KG1 (cell line): ENCODE results near the gene PLCG1.

Experiments used
- DNase-seq: peaks from one replicate; lab custom pipeline; 2025; lab: John Stamatoyannopoulos, UW

Gene PLCG1

DNA sequence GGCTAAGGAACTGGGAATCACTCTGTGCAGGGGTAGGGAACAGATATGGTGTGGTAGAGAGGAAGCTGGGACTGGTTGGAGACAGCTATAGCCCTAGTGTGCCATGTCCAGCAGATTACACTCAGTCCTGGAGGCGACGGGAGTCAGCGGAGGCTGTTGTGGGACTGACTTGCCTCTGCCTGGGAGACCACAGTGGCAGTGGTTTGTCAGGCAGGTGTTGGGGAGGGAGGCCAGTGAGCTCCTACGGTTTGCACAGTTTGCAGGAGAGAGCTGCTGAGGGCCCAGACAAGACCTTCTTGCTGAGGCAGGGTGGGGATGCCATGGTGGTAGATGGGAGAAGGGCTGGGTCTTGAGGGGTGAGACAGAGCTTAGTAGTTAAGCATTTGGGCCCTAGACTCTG lies 4.9 kb downstream of the PLCG1 start:
- no peak for DNase-seq

DNA sequence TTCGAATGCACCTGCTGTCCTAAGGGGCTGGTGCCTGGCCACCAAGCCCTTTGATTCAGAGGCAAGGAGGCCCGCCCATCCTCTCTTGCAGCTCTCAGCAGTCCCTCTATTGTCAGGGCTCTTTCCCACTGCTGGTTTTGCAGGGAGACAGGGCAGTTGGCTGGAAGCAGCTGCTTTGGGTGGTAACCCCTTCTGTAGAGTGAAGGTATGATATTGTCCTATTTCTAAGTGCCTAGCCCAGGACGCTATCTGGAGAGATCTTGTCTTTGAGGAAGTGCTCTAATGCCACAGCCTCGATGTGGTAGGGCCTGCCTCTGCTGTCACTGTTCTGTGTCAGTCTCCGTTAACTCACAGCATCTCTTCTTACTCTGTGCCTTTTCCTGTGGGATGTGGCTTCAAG lies 5.6 kb downstream of the PLCG1 start:
- peak; percentile 41 for DNase-seq

DNA sequence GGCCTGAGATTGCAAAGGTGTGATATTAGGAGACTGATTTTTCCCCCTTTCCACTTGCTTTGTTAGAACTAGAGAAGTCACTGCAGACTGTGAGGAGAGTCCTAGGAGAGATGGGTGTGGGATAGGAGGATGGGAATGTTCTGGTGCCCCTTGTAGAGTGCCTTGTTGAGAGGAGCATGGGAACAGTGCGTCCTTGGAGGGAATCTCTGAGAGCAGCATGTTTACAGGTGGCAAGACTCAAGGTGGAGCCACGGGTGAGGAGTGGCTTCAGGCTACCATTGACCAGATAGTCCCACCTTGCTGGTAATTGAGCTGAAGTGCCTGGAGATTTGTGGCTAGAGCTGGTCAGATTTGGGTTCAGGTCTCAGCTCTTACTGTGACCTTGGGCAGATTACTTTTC lies 6.0 kb downstream of the PLCG1 start:
- DNase-seq: no peak

DNA sequence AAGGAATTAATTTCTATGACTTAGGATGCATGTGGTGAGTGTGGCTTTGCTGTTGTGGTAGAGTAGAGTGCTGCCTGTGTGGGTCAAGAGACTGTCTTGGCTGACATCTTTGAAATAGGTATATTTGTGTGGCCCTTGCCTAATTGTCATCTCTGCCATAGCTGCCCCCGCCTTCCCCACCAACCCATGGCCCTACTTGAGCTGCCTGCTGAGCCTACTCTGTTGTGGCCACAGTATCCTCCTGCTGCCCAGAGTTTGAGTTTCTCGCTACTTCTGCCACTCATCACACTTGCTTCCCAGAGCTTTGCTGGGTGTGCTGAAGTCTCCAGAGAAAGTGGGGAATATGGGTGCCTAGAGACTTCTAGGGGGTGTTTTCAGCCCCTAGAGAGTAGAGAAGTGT lies 8.0 kb downstream of the PLCG1 start:
- no peak for DNase-seq

DNA sequence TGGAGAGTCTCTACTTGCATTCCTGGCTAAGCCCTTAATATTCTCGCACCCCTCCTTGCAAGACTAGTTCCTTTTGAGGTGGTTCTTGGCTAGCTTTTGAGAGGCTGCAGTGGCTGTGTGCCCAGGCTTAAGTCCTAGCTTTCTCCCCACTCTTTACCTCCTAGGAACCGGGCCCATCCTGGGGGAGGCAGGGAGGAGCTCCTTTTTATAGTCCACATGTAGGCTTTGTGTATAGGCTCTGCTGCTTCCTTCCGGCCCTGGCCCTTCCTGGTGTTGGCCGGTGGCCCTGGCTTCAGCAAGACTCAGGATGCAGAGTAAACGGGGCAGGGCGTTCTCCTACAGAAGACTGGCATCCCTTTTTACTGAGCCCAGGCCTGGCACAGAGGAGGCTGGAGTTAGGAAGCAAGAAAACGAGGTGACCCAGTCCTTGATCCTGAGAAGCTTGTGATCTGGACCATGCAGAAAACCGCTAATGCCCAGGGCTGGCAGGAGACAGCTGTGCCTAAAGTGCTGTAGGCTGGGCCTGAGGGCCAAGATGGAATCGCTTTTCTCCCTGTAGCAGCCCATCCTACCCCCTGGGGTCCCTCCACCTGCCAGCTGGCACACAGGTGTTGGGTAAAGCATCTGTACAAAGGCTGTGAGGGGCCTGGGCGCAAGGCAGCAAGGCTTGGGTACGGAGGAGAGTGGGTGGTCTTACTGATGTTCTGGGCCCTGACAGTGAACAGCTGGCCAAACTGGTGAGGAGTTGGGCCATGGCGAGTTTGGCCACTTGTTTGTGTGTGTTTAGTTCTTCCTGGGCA lies 8.7 kb downstream of the PLCG1 start:
- DNase-seq: no peak

DNA sequence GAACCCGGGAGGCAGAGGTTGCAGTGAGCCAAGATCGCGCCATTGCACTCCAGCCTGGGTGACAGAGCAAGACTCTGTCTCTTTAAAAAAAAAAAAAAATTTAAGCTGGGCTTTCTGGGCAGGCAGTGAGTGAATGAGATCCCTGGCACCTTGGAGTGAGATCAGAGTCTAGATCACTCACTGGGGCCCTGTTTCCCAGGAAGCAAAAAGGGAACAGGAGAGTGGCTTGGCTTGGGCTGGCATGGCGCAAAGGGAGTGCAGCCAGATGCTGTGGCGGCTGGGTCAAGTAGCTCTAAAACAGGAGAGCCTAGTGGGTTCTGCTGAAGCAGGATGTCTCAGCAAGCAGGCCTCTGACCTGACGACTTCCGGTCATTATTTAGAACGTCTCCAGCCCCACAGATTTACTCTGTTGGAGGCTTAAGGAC lies 10.4 kb downstream of the PLCG1 start:
- DNase-seq: no peak

DNA sequence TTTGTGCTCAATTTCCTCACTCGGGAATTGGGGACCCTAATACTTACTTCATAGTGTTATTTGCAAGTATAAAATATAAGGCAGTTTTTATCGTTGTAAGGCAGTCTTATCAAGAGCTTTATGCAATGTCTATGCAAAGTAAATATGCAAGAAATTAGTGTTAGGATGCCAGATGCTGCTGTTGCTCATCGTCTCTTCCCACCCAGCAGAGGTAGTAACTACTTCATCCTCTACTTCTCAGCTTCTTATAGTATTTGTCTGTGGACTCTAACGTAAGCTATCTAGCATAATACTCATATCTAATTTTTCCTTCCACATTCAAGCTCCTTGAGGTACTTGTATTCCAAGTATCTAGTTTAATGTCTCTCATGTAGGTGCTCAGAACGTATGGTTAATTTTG lies 11.6 kb downstream of the PLCG1 start:
- DNase-seq: no peak

DNA sequence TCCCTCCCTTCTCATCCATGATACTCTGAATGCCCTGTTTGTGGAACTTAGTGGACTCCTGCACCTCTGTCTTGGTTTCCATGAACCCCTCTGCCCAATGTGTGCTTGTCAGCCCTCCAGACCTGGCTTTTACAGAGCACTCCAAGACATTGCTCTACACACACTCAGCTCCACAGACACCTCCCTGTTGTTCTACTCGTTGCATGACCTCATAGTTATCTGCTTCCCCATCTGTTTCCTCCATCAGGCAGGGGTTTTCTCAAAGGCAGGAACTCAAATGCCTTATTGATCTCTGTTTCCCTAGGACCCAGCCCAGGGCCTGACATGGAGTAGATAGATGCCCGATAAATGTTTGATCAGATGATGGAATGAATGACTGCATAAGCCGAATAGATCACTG lies 13.3 kb downstream of the PLCG1 start:
- peak; percentile 32 for DNase-seq

DNA sequence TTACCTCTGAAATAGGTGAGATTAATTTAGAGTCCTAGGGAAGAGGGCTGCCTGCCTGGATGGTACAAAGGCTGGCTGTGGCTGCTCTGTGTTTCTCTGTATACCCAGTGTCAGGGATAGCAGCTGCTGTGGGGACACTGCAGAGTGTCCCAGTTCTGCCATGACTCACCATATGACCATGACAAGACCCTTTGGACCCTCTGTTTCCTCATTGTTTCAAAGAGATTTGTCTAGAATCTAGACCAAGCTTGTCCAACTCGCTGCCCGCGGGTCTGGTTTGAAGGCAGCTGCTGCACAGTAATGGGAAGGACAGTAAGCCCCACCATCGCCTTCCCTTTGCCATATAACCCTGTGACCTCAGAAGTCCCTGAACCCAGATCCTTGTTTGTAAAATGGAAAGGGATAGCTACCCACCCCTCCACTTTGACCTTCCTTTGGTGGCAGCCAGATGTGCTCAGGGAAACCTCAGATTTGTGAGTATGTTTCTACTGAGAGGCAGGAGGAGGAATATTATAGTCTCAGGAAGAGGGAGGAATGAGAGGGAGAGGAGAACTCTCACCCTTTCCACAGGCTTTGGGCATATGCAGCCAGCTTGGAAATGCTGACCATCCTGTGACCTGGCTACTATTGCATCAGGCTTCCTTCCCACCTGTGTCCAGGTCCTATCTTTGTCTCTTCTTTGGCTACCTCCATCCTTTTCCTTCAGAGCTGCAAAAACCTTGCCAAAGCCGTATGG lies 14.0 kb downstream of the PLCG1 start:
- no peak for DNase-seq

DNA sequence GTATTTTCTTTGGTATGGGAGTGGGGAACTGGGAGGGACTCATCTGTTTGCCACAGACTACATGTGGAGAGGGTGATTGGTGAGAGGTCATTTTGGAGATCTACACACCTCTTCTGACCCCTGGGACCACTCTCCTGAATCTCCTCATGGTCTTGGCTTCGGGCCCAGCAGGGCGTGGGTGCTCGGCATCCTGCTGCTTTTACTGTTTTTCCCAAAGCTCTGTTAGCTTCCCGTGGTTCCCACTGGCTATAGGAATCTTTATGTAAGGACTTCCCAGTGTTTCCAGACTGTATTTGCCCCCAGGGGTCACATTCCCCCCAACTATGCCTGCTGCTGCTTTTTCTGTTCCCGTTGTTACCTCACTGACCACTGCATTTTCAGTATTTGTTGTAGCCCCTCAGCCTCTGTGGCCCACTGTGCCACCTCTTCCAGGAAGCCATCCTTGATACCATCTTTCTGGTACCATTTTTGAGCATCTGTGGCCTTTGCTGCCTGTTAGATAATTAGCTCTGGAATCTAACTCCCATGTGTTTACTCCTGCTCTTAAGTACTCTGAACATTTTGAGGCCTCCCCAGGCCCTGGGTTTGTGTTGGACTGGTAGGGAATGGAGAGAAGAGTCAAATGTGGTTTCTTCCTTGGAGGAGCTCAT lies 14.9 kb downstream of the PLCG1 start:
- no peak for DNase-seq

DNA sequence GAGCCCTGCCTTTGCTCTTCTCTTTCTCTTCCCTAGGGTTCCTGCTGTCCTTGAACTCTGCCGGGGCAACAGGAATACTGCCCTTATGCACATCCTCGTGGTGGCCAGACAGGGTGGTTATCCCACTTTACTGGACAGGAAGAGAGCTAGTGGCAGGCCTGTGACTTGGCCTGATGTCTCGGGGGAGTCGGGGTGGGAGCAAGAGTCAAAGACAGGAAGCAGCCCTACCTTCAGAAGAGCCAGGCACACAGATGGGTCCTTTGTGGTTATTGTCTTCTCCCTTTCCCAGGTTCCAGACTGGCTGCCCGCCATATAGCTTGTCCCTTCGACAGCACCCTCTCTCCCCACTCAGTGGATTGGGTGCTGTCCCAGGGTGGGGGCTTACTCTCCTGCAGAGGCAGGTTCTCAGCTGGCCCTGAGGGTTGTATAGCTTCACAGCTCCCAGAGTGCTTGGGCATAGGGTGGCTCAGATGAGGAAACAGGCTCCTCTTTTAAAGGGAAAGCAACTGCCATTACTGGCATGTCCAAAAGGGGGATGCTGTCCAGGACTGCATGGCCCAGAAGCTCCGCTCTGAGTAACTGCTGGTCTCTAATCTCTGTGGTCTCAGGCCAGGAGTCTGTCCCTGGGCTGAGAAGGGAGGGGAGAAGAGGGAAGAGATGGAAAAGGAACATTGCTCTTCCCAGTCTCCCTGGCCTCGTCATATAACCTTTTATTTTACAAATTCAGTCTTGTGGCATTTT lies 17.3 kb downstream of the PLCG1 start:
- DNase-seq: no peak

DNA sequence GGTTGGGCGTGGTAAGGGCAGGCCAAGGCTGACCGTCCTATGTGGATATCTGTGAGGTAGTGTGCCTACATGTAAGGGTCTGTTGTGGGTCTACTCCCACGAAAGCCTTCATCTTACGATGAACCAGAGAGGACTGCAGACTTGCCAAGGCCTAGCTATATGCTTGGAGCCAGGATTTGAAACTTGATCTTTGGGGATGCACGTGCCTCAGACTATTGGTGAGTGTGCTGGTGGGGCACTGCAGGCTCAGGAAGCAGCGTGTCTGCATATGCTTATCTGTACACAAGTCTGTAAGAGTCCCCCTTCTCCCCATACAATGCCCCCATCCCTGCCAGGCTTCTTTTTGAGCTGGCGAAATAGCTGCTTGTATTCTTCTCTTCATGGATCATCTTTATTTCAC lies 17.9 kb downstream of the PLCG1 start:
- DNase-seq: no peak

DNA sequence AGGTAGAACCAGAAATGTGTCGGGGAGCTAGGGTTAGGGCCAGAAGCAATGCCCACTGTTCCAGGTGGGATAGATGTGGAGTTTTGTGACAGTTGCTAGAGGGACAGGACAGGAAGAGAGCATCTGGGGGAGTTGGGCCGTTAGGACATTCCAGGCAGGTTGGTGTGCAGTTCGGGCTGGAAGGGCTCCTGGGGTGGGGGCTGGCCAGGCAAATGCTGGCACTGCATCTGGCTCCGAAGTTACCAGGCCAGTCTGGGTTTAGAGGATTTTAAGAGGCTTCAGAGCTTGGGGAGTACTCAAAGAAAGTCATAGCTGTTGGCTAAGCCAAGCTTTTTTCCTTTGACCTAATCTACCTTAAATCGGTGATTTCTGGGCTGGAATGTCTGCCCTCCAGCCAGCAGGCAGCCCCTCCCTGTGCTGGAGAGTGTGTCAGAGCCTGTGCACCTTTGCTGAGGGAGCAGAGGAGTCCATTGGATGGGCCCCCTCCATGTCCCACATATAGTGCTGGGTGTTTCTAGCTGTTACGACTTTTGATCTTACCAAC lies 20.8 kb downstream of the PLCG1 start:
- DNase-seq: no peak

DNA sequence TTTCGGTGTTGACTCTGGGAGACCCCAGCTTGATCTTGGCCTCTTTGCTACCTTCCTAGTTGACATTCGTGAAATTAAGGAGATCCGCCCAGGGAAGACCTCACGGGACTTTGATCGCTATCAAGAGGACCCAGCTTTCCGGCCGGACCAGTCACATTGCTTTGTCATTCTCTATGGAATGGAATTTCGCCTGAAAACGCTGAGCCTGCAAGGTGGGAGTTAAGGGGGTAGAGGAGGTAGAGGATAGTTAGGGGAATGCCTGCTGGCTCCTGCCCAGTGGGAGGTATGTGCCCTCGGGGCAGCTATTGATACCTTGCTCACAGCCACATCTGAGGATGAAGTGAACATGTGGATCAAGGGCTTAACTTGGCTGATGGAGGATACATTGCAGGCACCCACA lies 22.2 kb downstream of the PLCG1 start:
- no peak for DNase-seq

DNA sequence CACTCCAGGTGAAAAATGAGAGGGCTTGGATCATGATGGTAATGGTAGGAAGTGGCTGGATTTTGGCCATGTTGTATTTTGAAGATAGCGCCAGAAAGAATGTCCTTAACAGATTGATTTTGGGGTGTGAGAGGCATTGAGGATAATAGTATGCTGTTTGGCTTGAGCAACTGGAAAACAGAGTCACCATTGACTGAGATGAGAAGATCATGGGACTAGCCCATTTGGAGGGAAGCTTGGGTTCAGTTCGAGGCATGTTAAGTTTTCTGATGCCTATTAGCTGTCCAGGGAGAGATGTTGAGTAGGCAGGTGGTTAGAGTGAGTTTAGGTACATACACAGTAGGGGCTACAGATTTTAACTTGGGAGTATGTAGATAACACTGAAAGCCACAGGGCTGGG lies 23.3 kb downstream of the PLCG1 start:
- DNase-seq: no peak

DNA sequence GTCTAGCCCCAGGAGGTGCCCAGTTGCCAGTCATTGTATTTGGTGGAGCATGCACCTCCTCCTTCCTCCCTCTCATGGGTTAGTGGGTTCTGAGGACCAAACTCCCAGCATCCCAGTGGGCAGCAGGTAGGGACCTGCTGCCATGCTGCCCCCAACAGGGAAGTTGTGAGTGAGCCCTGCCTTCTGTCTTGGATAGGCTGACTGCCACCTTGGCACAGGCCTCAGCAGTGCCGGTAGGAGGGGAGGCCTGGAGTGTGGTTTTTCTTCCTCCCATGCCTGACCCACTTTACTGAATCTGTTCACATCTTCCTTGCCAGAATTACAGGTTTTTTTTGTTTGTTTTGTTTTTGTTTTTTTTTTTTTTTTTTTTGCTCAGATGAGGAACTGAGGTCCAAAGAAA lies 24.5 kb downstream of the PLCG1 start:
- no peak for DNase-seq

DNA sequence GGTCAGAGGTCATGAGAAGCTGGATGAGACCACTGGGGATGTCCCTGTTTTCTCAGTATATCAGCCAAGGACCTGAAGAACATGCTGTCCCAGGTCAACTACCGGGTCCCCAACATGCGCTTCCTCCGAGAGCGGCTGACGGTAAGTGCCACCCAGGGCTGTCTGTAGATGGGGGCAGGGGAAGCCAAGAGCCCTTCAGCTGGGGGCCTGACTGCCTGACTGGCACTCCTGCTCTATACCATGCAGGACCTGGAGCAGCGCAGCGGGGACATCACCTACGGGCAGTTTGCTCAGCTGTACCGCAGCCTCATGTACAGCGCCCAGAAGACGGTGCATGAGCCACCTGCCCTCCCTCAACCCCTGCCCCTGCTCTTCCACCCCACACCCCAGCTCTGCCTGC lies 25.1 kb downstream of the PLCG1 start:
- no peak for DNase-seq

DNA sequence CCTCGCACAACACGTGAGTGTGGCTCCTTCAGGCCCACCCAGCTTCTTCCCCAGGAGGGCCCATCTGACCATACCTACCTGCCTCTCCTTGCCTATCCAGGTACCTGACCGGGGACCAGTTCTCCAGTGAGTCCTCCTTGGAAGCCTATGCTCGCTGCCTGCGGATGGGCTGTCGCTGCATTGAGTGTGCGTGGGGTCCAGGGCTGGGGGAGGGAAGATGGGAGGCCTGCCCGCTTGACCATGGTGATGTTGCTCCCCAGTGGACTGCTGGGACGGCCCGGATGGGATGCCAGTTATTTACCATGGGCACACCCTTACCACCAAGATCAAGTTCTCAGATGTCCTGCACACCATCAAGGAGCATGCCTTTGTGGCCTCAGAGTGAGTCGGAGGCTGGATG lies 26.5 kb downstream of the PLCG1 start:
- DNase-seq: no peak

DNA sequence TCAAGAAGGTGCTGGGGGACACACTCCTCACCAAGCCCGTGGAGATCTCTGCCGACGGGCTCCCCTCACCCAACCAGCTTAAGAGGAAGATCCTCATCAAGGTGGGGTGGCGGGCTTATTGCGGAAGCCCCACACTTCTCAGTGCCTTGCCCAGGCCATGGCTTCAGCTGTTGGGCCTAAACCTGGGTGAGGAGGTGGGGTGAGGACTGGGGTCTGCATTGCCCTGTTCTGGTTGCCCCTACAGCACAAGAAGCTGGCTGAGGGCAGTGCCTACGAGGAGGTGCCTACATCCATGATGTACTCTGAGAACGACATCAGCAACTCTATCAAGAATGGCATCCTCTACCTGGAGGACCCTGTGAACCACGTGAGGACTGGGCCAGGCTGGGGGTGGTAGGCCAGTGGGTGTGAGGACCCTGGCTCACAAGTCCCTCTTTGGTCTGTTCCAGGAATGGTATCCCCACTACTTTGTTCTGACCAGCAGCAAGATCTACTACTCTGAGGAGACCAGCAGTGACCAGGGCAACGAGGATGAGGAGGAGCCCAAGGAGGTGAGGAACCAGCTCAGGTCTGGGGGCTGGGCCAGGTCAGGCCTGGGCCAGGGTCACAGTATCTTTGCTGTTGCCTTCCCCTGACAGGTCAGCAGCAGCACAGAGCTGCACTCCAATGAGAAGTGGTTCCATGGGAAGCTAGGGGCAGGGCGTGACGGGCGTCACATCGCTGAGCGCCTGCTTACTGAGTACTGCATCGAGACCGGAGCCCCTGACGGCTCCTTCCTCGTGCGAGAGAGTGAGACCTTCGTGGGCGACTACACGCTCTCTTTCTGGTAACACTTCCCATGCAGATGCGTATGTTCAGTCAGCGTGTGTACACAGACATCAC lies 27.9 kb downstream of the PLCG1 start:
- no peak for DNase-seq

DNA sequence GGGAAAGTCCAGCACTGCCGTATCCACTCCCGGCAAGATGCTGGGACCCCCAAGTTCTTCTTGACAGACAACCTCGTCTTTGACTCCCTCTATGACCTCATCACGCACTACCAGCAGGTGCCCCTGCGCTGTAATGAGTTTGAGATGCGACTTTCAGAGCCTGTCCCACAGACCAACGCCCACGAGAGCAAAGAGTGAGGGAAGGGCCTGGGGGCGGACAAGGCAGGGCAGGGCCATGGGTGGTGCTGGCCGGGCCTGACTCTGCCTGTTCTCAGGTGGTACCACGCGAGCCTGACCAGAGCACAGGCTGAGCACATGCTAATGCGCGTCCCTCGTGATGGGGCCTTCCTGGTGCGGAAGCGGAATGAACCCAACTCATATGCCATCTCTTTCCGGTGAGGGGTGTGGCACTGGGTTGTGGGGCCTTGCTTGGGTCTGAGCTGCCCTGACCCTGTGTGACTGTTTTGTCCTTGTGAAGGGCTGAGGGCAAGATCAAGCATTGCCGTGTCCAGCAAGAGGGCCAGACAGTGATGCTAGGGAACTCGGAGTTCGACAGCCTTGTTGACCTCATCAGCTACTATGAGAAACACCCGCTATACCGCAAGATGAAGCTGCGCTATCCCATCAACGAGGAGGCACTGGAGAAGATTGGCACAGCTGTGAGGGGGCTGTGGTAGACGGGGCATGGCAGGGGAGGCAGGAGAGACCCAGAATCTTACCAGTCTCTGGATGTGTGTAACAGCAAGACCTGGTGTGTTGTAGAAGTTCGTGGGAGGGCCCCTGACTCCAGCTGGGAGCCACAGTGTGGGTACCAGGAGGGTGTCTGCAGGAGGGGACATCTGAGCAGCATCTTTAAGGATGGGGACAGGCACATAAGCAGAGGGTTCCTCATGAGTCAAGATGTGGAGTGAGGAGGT lies 29.1 kb downstream of the PLCG1 start:
- no peak for DNase-seq
